Bronchial smooth muscle cell (primary cell): ENCODE results near the gene SYT14. TPM values are rescaled to one million over a fixed set of nuclear protein-coding genes. Genes with fewer than 3 reads are reported as not detected.

Experiments
- total RNA-seq: library from RNA; depleted of rRNA; stranded (reverse); fragments of >200 nt; gene quantifications from 2 replicates; pipeline ENCODE4 v1.2.1, GENCODE V29; 2014

The SYT14 gene
- 2.7 and 3.6 TPM in 2 replicates for total RNA-seq

DNA sequence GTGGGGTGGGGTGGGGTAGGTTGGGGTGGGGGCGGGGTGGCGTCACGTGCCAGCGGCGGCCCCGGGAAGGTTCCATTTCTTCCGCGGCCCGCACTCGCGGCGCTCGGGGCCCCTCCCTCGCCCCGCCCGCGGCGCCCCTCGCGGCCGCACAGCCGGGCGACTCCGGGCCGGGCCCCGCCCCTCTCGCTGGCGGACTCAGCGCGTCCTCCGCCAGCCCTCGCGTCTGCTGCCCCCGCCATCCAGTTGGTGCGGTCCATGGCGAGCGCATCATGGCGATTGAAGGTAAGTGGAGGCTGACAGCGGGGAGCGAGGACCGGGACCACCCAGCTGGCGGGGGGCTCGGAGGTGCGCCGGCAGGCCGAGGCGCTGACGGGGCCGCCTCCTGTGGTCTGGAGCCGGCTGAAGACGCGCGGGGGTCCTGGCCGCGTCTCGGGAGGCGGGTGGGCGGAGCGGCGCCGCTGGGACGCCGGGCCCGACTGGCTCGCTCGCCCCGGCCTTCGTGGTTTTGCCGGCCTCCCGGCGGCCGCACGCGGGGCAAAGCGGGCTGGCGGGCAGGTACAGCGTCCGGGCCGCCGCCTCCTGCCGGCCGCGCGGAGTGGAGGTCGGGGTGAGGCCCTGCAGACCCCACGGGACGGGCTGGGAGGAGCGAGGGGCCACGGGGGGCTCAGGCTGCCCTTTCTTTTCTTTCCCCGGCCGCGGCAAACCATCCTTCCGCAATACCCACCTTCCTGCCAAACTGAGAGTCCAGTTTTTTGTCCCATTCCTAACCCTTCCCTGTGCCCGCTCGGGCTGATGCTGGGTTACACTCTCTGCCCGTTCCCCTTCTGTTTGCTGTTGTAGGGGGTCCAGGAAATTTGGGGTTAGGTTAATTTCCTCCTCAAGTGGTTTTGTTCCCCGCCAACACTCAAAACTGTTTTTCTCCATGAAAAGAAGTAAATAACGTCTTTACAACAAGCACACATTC lies at the start of gene SYT14:
SYT14 (plus strand) TSS at position 222 of the 964 bp plus-strand sequence; CDS start at position 270, 48 bp downstream.

Other genes starting within 250 kb of the SYT14 start
- 33.3 and 35.0 TPM in 2 replicates for gene HSD11B1, start 233.4 kb upstream of the SYT14 start, total RNA-seq
- not detected in 2 replicates for gene TRAF3IP3, start 182.2 kb upstream of the SYT14 start, total RNA-seq
- 1.6 and 2.0 TPM in 2 replicates for gene C1orf74, start 153.7 kb upstream of the SYT14 start, total RNA-seq
- 0.52 and 0.63 TPM in 2 replicates for gene IRF6, start 132.1 kb upstream of the SYT14 start, total RNA-seq
- gene UTP25, start 110.2 kb upstream of the SYT14 start, total RNA-seq: 5.7 and 6.8 TPM in 2 replicates